Suppressor macrophage (primary cell): ENCODE data around the gene PNMA8A.
"Not testable (repeated sequence)": the region's sequence is repeated elsewhere in the genome, so short reads cannot be mapped to it uniquely, and the experiment has no call there.

Experiments used
- DNase-seq, 4 experiments: peaks; one replicate each; pipeline ENCODE4 v3.0.0-alpha.2; 2020 to 2022

Gene PNMA8A

DNA sequence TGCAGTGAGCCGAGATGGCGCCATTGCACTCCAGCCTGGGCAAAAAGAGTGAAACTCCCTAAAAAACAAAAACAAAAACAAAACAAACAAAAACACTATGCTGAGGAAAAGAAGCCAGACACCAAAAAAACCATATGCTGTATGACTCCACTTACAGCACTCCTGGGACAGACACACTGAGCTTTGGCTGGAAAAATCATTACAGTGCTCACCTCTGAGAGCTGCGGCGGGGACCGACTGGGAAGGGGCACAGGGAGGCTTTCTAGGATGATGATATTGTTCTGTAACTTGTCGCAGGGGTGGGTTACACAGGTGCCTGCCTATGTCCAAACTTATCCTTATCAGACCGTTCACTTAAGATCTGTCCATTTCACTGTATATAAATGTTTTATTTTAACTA is 7.8 kb downstream of the PNMA8A start:
- no peak for DNase-seq

- no peak for DNase-seq
Measured at GRCh38 chr19:46461537-46461936, 9.8 kb downstream of the PNMA8A start.

- no peak for DNase-seq
Measured at GRCh38 chr19:46460981-46461380, 10.4 kb downstream of the PNMA8A start.

- no peak for DNase-seq
Measured at GRCh38 chr19:46460055-46460454, 11.3 kb downstream of the PNMA8A start.

DNA sequence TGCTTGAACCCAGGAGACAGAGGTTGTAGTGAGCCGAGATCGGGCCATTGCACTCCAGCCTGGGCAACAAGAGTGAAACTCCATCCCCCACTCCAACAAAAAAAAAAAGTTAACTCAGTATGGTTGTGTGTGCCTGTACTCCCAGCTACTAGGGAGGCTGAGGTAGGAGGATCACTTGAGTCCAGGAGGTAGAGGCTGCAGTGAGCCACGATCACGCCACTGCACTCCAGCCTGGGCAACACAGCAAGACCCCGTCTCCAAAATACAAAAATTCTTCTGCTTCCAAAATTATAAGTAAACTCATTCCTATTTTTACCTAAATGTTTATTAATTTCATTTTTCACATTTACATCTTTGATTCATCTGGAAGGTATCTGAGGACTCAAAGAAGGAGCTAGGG is 14.4 kb downstream of the PNMA8A start:
- DNase-seq = no peak

DNA sequence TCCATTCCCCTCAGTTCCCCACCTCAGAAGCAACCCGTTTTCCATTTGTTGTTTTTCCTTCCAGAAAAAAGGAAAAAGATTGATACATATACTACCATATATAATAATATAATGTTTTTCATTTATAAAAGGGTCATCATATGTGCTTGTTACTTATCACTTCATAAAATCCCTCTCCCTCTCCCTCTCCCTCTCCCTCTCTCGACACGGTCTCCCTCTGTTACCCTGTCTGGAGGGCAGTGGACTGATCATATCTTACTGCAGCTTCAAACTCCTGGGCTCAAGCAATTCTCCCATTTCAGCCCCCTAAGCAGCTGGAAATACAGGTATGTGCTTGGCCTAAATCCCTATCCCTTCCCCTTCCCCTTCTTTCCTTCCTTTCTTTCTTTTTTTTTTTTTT is 17.1 kb downstream of the PNMA8A start:
- DNase-seq = no peak

DNA sequence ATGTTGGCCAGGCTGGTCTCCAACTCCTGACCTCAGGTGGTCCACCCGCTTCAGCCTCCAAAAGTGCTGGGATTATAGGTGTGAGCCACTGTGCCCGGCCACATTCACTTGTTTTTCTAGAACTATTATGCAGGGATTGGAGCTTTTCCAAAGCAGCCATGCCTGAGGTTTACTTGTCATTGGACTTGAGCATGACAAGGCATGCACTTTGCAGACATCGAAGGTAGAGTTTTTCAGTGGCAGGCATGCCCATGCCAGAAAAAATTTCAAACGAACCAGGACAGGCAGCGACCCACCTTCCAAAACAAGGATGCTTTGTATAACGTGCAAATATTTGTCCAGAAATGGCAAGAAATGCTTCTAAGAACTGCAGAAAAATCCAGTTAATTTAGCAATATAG is 17.7 kb downstream of the PNMA8A start:
- DNase-seq = no peak

GRCh38 chr19:46452186-46452585 is 19.2 kb downstream of the PNMA8A start:
- DNase-seq = no peak

- no peak for DNase-seq
Measured at GRCh38 chr19:46451352-46451751, 20.0 kb downstream of the PNMA8A start.

DNA sequence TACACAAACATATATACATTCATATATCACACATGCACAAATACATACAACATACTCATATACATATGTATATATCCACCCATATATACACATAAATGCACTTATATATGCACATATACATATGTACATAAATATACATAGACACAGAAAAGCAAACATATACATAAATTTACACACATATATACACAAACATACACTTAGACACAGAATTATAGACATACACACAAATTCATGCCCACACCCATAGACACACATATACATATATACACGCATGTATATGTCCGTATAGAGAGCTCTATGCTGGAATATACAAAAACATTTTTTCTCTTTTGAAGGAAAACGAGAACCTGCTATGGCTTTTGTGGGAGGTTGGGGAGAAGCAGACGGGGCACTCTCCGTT is 20.6 kb downstream of the PNMA8A start:
- no peak for DNase-seq

- no peak for DNase-seq
Measured at GRCh38 chr19:46449228-46449627, 22.1 kb downstream of the PNMA8A start.

DNA sequence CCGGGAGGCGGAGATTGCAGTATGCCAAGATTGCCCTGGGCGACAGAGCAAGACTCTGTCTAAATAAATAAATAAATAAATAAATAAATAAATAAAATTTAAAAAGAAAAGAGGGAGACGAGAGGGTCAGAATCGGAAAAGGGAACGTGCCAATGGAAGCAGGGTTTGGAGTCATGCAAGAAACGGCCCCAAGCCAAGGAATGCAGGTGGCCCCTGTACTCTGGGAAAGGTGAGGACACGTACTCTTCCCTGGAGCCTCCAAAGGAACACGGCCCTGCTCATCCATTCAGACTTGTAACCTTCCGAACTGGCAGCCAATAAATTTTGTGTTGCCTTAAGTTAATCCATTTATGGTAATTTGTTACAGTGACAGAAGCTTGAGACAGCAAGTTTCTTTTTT is 22.8 kb downstream of the PNMA8A start:
- no peak for DNase-seq

DNA sequence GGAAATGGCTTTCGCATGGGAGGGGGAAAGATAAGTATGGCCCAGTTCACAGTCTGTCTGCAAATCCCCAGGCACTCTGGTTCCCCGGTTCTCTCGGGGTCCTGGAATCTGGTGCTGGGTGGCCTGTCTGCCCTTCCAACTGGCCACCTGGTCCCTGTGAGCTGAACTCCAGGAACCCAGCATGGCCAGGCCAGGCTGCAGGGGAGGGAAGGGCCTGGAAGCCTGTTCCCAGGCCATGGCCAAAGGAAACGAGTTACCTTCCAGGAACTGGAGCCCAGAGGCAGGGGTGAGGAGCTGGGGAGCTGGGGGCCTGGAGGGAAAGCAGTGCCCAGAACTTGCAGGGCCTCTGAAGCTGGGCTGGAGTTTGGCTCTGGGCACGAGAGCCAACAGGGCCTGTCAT is 23.5 kb downstream of the PNMA8A start:
- DNase-seq = no peak

DNA sequence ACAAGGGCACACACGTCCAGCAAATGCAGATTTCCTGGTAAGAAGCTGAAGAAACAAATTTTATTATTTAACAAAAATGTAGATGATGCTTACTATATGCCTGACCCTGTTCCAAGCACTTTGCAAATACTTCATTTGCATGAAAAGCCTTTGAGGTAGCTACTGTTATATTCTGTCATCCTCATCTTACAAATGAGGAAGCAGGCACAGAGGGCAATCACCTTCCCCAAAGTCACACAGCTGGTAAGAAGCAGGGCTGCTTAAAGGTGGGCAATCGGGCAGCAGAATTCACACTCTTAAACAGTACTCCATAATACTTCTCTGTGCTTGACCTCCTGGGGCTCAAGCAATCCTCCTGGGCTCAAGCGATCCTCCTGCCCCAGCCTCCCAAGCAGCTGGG is 24.4 kb downstream of the PNMA8A start:
- no peak for DNase-seq

DNA sequence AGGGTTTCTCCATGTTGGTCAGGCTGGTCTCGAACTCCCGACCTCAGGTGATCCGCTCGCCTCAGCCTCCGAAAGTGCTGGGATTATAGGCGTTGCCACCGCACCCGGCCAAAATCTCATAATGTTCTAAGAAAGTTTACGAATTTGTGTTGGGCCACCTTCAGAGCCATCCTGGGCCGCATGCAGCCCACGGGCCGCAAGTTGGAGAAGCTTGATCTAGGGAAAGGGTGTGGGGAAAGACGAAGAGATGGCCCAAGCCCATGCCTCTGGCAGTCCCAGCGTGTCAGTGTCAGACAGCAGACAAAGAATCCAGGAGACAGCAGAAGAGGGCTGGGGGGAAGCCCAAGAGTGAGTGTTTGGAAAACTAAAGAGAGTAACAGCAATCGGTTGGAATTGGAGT is 25.3 kb downstream of the PNMA8A start:
- DNase-seq = no peak

DNA sequence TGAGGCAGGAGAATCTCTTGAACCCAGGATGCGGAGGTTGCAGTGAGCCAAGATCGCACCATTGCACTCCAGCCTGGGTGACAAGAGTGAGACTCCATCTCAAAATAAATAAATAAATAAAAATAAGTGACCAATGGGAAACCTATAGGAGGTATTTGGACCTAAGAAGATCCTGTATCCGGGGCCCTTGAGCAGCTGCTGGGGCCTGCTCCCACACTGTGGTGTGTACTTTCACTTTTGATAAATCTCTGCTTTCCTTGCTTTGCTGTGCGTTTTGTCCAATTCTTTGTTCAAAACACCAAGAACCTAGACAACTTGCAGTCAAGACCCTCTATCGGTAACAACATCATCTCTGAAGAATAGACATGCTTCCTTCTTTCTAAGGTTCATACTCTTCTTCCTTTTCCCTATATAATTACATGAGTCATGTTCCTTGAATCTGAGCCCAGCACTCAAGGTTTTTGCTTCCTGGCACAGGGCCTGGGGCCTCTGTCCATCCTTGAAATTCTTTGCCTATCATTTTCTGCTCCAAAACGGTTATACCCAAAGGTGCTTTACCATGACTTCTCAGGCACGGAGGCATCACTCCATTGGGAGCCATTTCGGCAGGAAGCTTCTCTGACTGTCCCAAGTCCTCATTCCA is 28.4 kb downstream of the PNMA8A start:
- no peak for DNase-seq

DNA sequence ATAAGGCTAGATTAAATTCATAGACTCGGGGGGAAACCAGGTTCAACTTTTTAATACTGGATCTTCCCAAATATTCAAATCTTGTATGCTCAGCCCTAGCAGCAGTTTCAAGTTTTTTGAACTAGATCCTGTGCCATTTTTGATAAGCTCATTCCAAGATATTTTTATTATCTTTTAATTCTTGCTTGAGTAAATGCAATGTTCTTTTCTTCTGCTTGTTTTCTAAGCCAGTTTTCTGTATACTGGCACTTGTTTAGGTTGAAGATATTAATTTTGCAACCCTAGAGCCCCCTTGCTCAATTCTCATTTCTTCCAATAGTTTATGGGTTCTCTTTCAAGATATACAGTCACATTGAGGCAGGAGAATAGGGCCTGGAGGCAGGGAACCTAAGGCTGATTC is 29.5 kb downstream of the PNMA8A start:
- DNase-seq = no peak

DNA sequence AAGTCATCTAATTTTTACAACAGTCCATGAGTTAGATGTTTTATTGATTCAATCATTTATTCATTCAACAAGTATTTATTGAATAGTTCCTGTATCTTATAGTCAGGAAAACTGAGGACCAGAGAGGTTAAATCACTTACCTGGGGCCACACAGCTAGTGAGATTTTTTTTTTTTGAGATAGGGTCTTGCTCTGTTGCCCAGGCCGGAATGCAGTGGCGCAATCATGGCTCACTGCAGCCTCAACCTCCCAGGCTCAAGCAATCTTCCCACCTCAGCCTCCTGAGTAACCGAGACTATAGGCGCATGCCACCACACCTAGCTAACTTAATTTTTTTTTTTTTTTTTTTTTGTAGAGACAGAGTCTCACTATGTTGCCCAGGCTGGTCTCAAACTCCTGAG is 35.7 kb downstream of the PNMA8A start:
- not testable (repeated sequence) for DNase-seq

DNA sequence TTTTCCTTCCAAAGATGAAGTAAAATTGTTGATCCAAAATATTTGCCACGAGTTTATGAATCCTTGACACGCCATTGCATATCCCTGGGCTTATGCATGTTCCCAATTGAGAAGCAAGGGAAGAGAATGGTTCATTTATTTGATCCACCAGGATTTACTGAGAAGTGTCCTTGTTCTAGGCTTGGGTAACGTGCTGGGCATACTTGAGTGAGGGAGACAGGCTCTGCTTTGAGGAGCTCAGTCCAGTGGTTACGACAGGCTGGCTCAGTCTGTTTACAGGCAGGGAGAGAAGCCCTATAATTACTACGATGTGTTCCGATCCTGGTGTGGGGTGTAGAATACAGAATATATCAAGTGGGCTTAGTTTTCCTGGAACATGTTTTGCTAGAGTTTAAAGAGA is 36.4 kb downstream of the PNMA8A start:
- no peak for DNase-seq

DNA sequence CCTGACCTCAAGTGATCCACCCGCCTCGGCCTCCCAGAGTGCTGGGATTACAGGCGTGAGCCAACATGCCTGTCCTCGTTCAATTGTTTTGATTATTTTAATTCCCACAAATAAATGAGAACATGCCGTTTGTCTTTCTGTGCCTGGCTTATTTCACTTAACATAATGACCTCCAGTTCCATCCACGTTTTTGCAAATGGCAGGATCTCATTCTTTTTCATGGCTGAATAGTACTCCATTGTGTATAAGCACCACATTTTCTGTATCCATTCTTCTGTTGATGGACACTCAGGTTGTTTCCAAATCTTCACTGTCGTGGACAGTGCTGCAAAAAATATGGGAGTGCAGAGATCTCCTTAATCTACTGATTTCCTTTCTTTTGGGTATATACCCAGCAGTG is 37.9 kb downstream of the PNMA8A start:
- not testable (repeated sequence) for DNase-seq

DNA sequence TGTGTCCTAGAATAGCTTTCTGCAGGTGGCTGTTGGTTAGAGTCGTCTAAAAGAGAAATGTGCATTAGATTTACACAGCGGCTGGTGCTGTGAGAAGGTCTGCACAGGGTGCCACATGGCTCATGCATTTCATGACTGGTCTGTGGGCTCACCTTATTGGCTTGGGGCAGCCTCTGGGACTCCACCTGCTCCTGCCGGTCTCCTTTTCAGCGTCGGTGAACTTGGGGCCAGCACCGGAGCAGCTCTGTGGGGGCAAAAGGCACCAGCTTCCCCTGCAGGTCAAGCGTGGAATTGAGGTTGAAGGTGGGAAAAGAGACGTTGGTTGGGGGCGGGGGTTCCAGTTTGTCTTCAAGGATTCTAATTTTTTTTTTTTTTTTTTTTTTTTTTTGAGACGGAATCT is 39.5 kb downstream of the PNMA8A start:
- DNase-seq = no peak

- DNase-seq = no peak
Measured at GRCh38 chr19:46429999-46430398, 41.4 kb downstream of the PNMA8A start.

GRCh38 chr19:46428239-46429135 is 42.9 kb downstream of the PNMA8A start, which contains the start of gene PNMA8C:
TSS of gene PNMA8C (minus strand) at chr19:46428936. CDS start at chr19:46428359, 577 bp downstream.
- peak; percentile 59 to 78 (median 72) for DNase-seq

GRCh38 chr19:46427518-46428045 is 43.8 kb downstream of the PNMA8A start:
- DNase-seq = no peak
